B cell (primary cell): Measurements from ENCODE around the gene ABITRAM.

Experiments
- CTCF ChIP-seq: fragments of 200-600 bp; IDR thresholded peaks from one replicate; pipeline ENCODE4 v1.8.0; 2022; ENCODE audit warnings: antibody characterized with exemption, mild to moderate bottlenecking
- EZH2 ChIP-seq: IDR thresholded peaks from 2 replicates; pipeline ENCODE4 v1.6.1; 2012; ENCODE audit warnings: borderline replicate concordance, low read depth, mild to moderate bottlenecking, moderate library complexity, low read length; ENCODE audit not compliant: insufficient read depth, poor library complexity, severe bottlenecking

GRCh38 chr9:108983885-108984284, 49.7 kb downstream of the ABITRAM start:
- TF ChIP-seq CTCF (no peak), EZH2 (no peak)
